ENCODE measurements around the gene FURIN.
A peak's percentile ranks its signal among the peaks of the same experiment; 100 is the strongest.

Gene FURIN

DNA sequence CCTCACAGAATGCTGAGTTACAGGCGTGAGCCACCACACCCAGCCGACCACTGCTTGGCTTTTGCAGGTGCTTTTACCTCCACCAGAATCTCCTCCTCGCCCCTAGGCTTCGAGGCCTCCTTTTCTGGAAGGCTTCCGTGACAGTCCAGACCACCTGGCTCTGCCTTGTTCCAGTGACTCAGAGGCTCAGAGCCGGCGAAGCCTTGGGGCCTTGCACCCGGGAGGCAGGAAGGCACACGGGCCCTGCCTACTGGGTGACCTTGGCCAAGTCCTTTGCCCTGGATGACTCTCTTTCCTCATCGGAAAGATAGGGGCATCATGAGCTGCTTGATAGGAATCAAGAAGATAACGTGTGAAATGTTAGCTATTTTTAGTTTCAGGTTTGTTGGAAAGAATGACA is 31.3 kb upstream of the FURIN start:
- H3K4me2 ChIP-seq (ENCODE audit: low read length): no peak overlapping the region
- H3K27ac ChIP-seq (ENCODE audit: low read depth, low read length): no peak overlapping the region
- TF ChIP-seq, protein P1, sequence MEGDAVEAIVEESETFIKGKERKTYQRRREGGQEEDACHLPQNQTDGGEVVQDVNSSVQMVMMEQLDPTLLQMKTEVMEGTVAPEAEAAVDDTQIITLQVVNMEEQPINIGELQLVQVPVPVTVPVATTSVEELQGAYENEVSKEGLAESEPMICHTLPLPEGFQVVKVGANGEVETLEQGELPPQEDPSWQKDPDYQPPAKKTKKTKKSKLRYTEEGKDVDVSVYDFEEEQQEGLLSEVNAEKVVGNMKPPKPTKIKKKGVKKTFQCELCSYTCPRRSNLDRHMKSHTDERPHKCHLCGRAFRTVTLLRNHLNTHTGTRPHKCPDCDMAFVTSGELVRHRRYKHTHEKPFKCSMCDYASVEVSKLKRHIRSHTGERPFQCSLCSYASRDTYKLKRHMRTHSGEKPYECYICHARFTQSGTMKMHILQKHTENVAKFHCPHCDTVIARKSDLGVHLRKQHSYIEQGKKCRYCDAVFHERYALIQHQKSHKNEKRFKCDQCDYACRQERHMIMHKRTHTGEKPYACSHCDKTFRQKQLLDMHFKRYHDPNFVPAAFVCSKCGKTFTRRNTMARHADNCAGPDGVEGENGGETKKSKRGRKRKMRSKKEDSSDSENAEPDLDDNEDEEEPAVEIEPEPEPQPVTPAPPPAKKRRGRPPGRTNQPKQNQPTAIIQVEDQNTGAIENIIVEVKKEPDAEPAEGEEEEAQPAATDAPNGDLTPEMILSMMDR (IDR thresholded peaks at IDR 0.05; ENCODE audit: low read depth, low read length, poor library complexity, severe bottlenecking): no peak
- TF ChIP-seq EZH2phosphoT487 (IDR thresholded peaks at IDR 0.05; ENCODE audit: borderline replicate concordance, low read length): no peak

DNA sequence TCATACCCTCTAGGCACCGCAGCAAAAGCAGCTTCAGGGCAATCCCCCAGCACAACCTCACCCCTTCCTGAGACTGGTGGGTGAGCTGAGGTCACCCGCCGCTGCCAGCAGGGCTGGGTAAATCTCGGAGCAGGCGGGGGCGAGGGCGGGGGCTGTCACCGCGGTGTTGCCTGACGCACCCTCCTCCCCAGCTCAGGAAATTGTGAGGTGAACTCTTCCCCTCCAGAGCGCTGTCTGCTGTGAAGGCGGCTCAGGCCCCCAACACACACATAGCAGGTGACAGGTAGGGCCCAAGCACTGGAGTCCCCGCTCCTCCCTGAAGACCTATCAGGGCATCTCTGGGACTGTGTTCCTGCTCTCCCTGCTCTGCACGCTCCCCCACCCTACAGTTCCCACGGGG is 30.2 kb upstream of the FURIN start:
- no peaks in the 10 kb centered on the region for H3K79me2 ChIP-seq (ENCODE audit: control insufficient read depth, low read length)
- H3K9me3 ChIP-seq (ENCODE audit: control insufficient read depth, insufficient read depth, low read length): no peaks in the 10 kb centered on the region
- H3F3A ChIP-seq (ENCODE audit: control insufficient read depth, insufficient read depth): no peaks in the 10 kb centered on the region
- H4K20me1 ChIP-seq (ENCODE audit: control insufficient read depth, insufficient read depth, low read depth, low read length): no peaks in the 10 kb centered on the region
- no peaks in the 10 kb centered on the region for H3K9me2 ChIP-seq (replicated peaks; ENCODE audit: control insufficient read depth, low read length)
- no peaks in the 10 kb centered on the region for H3K27me3 ChIP-seq (ENCODE audit: control insufficient read depth, low read length)
- H3K36me3 ChIP-seq (ENCODE audit: control insufficient read depth, low read length): no peaks in the 10 kb centered on the region
- H3K4me2 ChIP-seq (ENCODE audit: low read length): peak overlapping the region; percentile 17
- no peak overlapping the region for H3K27ac ChIP-seq (ENCODE audit: low read depth, low read length)
- H3K4me1 ChIP-seq (ENCODE audit: control insufficient read depth, low read length): peaks cover 34% of the 10 kb centered on the region
- no peak for TF ChIP-seq EZH2phosphoT487 (IDR thresholded peaks at IDR 0.05; ENCODE audit: borderline replicate concordance, low read length)
- TF ChIP-seq, protein P1 (IDR thresholded peaks at IDR 0.05; ENCODE audit: low read depth, low read length, poor library complexity, severe bottlenecking): no peak
- H3K4me3 ChIP-seq (ENCODE audit: low read length): no peak overlapping the region

More for the DNA sequence above, 31.3 kb upstream of the FURIN start:
- Histone ChIP-seq H3K4me1 (ENCODE audit: control insufficient read depth, low read length) (peaks cover 34% of the 10 kb centered on the region), H3K9me2 (replicated peaks; ENCODE audit: control insufficient read depth, low read length) (no peaks in the 10 kb centered on the region), H3K9me3 (ENCODE audit: control insufficient read depth, insufficient read depth, low read length) (no peaks in the 10 kb centered on the region), H3F3A (ENCODE audit: control insufficient read depth, insufficient read depth) (no peaks in the 10 kb centered on the region), H3K4me3 (ENCODE audit: low read length) (no peak overlapping the region), H4K20me1 (ENCODE audit: control insufficient read depth, insufficient read depth, low read depth, low read length) (no peaks in the 10 kb centered on the region), H3K27me3 (ENCODE audit: control insufficient read depth, low read length) (no peaks in the 10 kb centered on the region), H3K79me2 (ENCODE audit: control insufficient read depth, low read length) (no peaks in the 10 kb centered on the region), H3K36me3 (ENCODE audit: control insufficient read depth, low read length) (no peaks in the 10 kb centered on the region)

DNA sequence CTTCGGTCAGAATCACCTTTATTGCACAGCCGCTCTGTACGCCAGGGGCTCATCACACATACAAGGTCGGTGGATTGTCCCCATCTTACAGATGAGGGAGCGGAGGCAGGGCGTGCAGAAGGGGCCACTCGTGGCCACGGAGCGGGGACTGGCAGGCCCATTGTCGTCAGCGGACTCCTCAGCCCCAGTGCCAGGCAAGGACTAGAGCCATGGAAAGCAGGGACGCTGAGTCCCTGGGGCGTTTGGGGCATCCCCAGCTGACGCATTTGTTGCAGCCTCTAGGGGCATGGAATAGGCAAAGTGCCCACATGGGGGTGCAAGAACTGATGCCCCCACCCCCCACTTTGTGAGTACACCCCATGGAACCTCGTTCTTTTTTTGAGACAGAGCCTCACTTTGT is 29.8 kb upstream of the FURIN start:
- H3K4me3 ChIP-seq (ENCODE audit: low read length): no peak overlapping the region
- no peaks in the 10 kb centered on the region for H3K9me3 ChIP-seq (ENCODE audit: control insufficient read depth, insufficient read depth, low read length)
- no peaks in the 10 kb centered on the region for H3K27me3 ChIP-seq (ENCODE audit: control insufficient read depth, low read length)
- peaks cover 34% of the 10 kb centered on the region for H3K4me1 ChIP-seq (ENCODE audit: control insufficient read depth, low read length)
- no peaks in the 10 kb centered on the region for H4K20me1 ChIP-seq (ENCODE audit: control insufficient read depth, insufficient read depth, low read depth, low read length)
- no peaks in the 10 kb centered on the region for H3K36me3 ChIP-seq (ENCODE audit: control insufficient read depth, low read length)
- H3K27ac ChIP-seq (ENCODE audit: low read depth, low read length): no peak overlapping the region
- no peaks in the 10 kb centered on the region for H3F3A ChIP-seq (ENCODE audit: control insufficient read depth, insufficient read depth)
- peak overlapping the region; percentile 17 for H3K4me2 ChIP-seq (ENCODE audit: low read length)
- TF ChIP-seq, protein P1 (IDR thresholded peaks at IDR 0.05; ENCODE audit: low read depth, low read length, poor library complexity, severe bottlenecking): no peak
- TF ChIP-seq EZH2phosphoT487 (IDR thresholded peaks at IDR 0.05; ENCODE audit: borderline replicate concordance, low read length): no peak
- H3K9me2 ChIP-seq (replicated peaks; ENCODE audit: control insufficient read depth, low read length): no peaks in the 10 kb centered on the region
- no peaks in the 10 kb centered on the region for H3K79me2 ChIP-seq (ENCODE audit: control insufficient read depth, low read length)

Data from DOHH2 (cell line).